Aorta (tissue), 5 donors: ENCODE results near the gene KIF20B. TPM values are rescaled to one million over a fixed set of nuclear protein-coding genes. Genes with fewer than 3 reads are reported as not detected.

Experiments used
- ATAC-seq: fragments of 200-7000 bp; cut with Tn5 transposase; one replicate; pipeline ENCODE4 v1.9.1; 2022; ENCODE audit warnings: moderate library complexity; ENCODE audit not compliant: low FRiP score
- DNase-seq, 2 donors: peaks; one replicate each; pipeline ENCODE4 v3.0.0-alpha.2; 2020
- H3K27ac ChIP-seq, 2 donors: one replicate each; pipeline ENCODE4 v1.5.1; 2013; ENCODE audit warnings: low read length in 2 of 2, mild to moderate bottlenecking in 2 of 2, moderate library complexity in 2 of 2, control low read depth in 1 of 2, inconsistent platforms in 1 of 2, low read depth in 1 of 2
- H3K27me3 ChIP-seq, 2 donors: one replicate each; pipeline ENCODE4 v1.6.1; 2013; ENCODE audit warnings: control low read depth in 1 of 2, low read length in 1 of 2, mild to moderate bottlenecking in 1 of 2, moderate library complexity in 1 of 2; ENCODE audit not compliant: insufficient read depth in 2 of 2, control insufficient read depth in 1 of 2
- H3K36me3 ChIP-seq, 2 donors: one replicate each; pipeline ENCODE4 v1.6.1; 2013; ENCODE audit warnings: control low read depth in 1 of 2, low read length in 1 of 2, mild to moderate bottlenecking in 1 of 2; ENCODE audit not compliant: insufficient read depth in 2 of 2, control insufficient read depth in 1 of 2
- H3K4me1 ChIP-seq, 2 donors: one replicate each; pipeline ENCODE4 v1.6.1; 2013; ENCODE audit warnings: low read length in 2 of 2, control low read depth in 1 of 2, mild to moderate bottlenecking in 1 of 2, moderate library complexity in 1 of 2; ENCODE audit not compliant: insufficient read depth in 2 of 2, control insufficient read depth in 1 of 2
- H3K4me3 ChIP-seq, 2 donors: one replicate each; pipeline ENCODE4 v1.5.1; 2013; ENCODE audit warnings: low read length in 2 of 2, control low read depth in 1 of 2, mild to moderate bottlenecking in 1 of 2
- H3K9me3 ChIP-seq: one replicate; pipeline ENCODE4 v1.6.1; 2013; ENCODE audit warnings: mild to moderate bottlenecking, low read length; ENCODE audit not compliant: control insufficient read depth
- WGBS, 2 donors: extraction: QIAGEN DNeasy Blood & Tissue Kit; methylation state at CpG; one replicate each; pipeline ENCODE4 v1.1.7; 2013; 5-methylcytosine and 5-hydroxymethylcytosine counted together
- intact Hi-C, 2 donors: fragments of 100-400 bp; cut with DNase I; formaldehyde crosslinking; loops; one replicate each; pipeline versions ENCODE4 v1.14.2 to v1.15.0; 2022
- polyA plus RNA-seq, 2 donors: library from polyadenylated mRNA; stranded (reverse); fragments of 200-250 nt; gene quantifications; one replicate each; pipeline ENCODE4 v1.2.3, GENCODE V29; 2013
- total RNA-seq, 2 donors: library from RNA; stranded (reverse); fragmentation: NEBNext Ultra II Directional; extraction: Animal tissue kit (Norgen Biotek cat#: 25700); gene quantifications; one replicate each; pipeline ENCODE4 v1.2.1, GENCODE V29; 2021
- donor health status: healthy with polysubstance abuse.
- donor health status: Bipolar disorder and iron deficiency.
- donor health status: DM: no; HTN: no; CAD: no.
- donor health status: DM: no; HTN: no; CAD: no.
- donor health status: DM: yes; HTN: yes; CAD: no.

The KIF20B gene
- total and polyA plus RNA-seq, 4 donors, result 0.72 to 6.2 (median 3.6) TPM

DNA sequence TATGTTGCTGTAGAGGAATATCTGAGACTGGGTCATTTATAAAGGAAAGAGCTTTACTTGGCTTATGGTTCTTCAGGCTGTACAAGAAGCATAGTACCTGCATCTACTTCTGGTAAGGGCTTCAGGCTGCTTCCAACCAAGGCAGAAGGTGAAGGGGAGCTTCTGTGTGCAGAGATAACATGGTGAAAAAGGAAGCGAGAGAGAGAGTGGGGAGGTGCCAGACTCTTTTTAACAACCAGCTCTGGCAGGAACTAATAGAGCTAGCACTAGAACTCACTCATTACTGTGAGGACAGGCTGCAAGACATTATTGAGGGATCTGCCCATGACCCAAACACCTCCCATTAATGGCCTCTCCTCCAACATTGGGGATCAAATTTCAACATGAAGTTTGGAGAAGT is 94.5 kb downstream of the KIF20B start:
- DNase-seq, result no peak
- peaks cover 0 to 3% of the 10 kb centered on the region in 2 donors for H3K4me1 ChIP-seq
- H3K27ac ChIP-seq, result no peak overlapping the region
- intact Hi-C loops, result loop anchor here (5.0 to 10.0 kb wide), 2 partner anchors 159 to 796 kb away; no protein-coding TSS in a partner anchor
- no peak overlapping the region for H3K4me3 ChIP-seq
- WGBS, 2 donors, result 88 to 95% methylated on average over 1 of the region's 1 CpG
- no peaks in the 10 kb centered on the region for H3K27me3 ChIP-seq
- ATAC-seq, result no peak
- no peaks in the 10 kb centered on the region for H3K36me3 ChIP-seq
- no peaks in the 10 kb centered on the region for H3K9me3 ChIP-seq

DNA sequence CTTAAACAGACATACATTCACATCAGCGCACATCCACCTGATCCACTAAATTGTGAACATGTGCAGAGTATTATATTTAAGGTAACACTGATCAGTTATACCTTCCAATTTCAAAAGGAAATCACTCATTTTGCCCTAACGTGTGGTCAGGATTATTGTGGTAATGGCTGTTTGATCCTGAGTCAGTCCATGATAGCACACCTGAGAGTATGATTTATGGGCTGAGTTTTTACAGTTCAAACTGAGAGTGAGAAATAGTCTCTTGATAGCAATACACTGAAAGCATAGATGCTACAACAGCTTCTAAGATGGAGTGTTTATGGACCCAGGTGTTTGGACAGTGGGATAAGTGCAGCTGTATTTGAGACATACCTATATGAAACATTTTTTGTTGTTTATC is 96.7 kb downstream of the KIF20B start:
- intact Hi-C loops, result loop anchor here (5.0 to 10.0 kb wide), 2 partner anchors 157 to 794 kb away; no protein-coding TSS in a partner anchor
- WGBS, 2 donors, result 63 to 96% methylated on average over 2 of the region's 2 CpGs

DNA sequence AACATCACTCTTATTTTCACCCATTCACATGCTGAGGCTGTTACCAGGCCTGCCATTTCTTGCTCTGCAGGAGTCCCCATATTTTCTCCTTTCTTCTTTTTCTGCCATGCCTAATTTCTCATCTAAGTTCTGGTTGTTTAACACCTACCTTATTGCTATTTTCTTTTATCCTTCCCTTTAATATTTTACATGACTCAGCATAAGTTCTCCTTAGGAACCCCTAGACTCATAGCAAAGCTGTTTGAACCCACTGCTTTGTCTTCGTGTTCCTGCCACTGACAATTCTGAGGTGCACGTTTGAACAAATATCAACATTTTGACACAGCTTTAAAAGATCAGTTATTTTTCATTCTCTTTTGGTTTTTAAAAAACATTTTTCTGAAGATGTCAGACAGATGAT is 98.2 kb downstream of the KIF20B start:
- Histone ChIP-seq H3K27ac (no peak overlapping the region), H3K27me3 (no peaks in the 10 kb centered on the region), H3K36me3 (no peaks in the 10 kb centered on the region), H3K4me3 (no peak overlapping the region), H3K9me3 (no peaks in the 10 kb centered on the region), H3K4me1 (peaks cover 0 to under 1% of the 10 kb centered on the region in 2 donors)
- DNase-seq (no peak), ATAC-seq (no peak)
- 80 to 84% methylated on average over 2 of the region's 2 CpGs for WGBS, 2 donors
- intact Hi-C loops, result loop anchor here (5.0 to 10.0 kb wide), 2 partner anchors 155 to 793 kb away; no protein-coding TSS in a partner anchor

More for the DNA sequence above, 96.7 kb downstream of the KIF20B start:
- peaks cover 0 to 3% of the 10 kb centered on the region in 2 donors for H3K4me1 ChIP-seq
- DNase-seq (no peak), ATAC-seq (no peak)
- no peaks in the 10 kb centered on the region for H3K9me3 ChIP-seq
- H3K36me3 ChIP-seq, result no peaks in the 10 kb centered on the region
- H3K27me3 ChIP-seq, result no peaks in the 10 kb centered on the region
- no peak overlapping the region for H3K27ac ChIP-seq
- no peak overlapping the region for H3K4me3 ChIP-seq

DNA sequence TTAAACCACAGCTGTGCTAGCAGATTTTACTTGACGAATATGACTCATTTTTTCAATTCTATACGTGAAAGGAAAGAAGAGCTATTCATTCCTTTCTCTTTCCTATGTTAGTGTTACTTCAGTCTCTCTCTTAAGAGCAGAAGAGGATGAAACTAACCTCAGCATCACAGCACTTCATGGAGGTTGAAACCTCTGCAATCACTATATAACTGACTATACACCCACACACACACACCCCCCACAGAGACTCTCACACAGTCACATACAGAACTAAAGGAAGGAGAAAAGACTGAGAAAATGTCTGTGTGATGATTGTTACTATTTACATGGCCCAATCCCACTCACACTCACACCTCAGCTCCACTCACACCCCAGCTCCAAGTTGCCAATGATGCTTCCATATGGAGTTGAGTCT is 104.2 kb downstream of the KIF20B start:
- H3K9me3 ChIP-seq, result no peaks in the 10 kb centered on the region
- no peak overlapping the region for H3K4me3 ChIP-seq
- WGBS, 2 donors, result 56 to 73% methylated on average over 2 of the region's 2 CpGs
- intact Hi-C loops, result no loop called here
- H3K4me1 ChIP-seq, result no peaks in the 10 kb centered on the region
- no peak overlapping the region for H3K27ac ChIP-seq
- no peaks in the 10 kb centered on the region for H3K36me3 ChIP-seq
- DNase-seq (no peak), ATAC-seq (no peak)
- no peaks in the 10 kb centered on the region for H3K27me3 ChIP-seq

DNA sequence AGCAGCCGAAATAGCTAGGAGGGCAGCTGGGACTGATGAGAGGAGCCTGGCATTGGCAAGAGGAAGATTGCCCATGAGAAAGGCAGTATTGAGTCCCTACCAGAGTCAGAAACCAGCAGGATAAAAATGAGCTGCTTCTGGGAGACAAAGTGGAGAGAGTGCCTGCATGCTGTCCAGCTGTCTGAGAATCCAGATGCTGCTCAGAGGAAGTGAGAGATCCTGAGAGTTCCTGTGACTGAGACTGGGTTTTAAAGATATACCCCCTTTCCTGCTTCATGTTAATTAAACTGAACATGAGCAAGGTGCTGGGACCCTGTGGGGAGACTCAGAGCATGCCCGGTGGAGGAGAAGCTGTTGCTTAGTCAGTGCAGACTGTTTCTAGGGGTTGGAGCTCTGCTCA is 107.5 kb downstream of the KIF20B start:
- Histone ChIP-seq H3K4me1 (no peaks in the 10 kb centered on the region), H3K36me3 (no peaks in the 10 kb centered on the region), H3K9me3 (no peaks in the 10 kb centered on the region), H3K27ac (no peak overlapping the region), H3K27me3 (no peaks in the 10 kb centered on the region), H3K4me3 (no peak overlapping the region)
- DNase-seq (no peak), ATAC-seq (no peak)
- intact Hi-C loops, result no loop called here
- 72 to 76% methylated on average over 2 of the region's 2 CpGs for WGBS, 2 donors

DNA sequence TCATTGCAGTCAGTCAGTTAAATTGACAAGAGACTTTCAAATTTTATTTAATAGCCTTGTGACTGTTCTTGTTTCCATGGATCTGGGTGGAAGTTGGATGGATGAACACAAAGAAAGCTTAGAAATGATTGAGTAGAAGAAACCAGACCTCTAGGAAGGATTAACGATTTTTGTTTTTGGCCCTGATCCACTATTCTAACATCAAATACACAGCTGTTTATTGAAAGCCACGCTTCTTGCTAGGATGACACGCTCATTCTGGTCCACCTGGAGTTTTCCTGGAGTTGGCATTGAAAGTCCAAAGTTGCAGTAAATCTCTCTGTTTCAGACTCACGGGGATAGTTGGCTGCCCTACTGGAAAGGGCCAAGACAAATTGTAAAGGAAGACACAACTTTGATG is 108.4 kb downstream of the KIF20B start:
- no peak overlapping the region for H3K4me3 ChIP-seq
- ATAC-seq (no peak), DNase-seq (no peak)
- H3K36me3 ChIP-seq, result no peaks in the 10 kb centered on the region
- H3K27me3 ChIP-seq, result peaks cover 0 to 2% of the 10 kb centered on the region in 2 donors
- no peak overlapping the region for H3K27ac ChIP-seq
- no peaks in the 10 kb centered on the region for H3K4me1 ChIP-seq
- H3K9me3 ChIP-seq, result no peaks in the 10 kb centered on the region
- WGBS, 2 donors, result 79 to 94% methylated on average over 4 of the region's 4 CpGs
- intact Hi-C loops, result no loop called here

DNA sequence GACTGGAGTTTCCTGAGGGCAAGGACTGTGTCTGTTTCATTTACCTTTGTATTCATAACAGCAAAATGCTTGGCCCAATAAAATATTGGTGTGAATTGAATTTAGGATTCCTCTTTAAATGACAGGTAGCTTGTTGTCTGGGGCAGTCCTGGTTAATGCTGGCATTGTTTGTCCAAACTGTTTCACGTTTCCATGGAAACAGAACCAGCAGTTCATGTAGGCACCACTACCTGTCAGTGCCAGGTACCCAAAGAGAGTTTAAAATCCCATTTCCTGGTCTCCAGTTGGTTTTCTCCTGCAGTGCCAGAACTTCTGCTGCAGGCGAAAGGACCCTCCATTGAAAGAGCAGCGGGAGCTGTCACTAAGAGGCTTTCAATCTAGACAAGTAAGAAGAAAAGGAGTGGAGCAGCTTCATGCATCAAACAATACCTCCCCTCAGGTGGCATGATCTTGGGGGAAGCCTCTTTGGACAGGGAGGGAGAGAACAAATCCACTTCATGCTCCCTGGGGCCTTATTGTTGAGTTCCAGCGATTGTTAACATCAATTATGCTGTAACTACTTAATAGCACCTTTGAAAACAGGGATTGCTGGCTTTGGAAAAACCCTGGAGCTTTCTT is 109.6 kb downstream of the KIF20B start:
- H3K36me3 ChIP-seq, result no peaks in the 10 kb centered on the region
- no peak overlapping the region for H3K4me3 ChIP-seq
- WGBS, 2 donors, result 84 to 86% methylated on average over 4 of the region's 4 CpGs
- DNase-seq, result no peak
- intact Hi-C loops, result no loop called here
- H3K9me3 ChIP-seq, result no peaks in the 10 kb centered on the region
- no peak for ATAC-seq
- H3K4me1 ChIP-seq, result no peaks in the 10 kb centered on the region
- H3K27me3 ChIP-seq, result peaks cover 0 to 2% of the 10 kb centered on the region in 2 donors
- H3K27ac ChIP-seq, result no peak overlapping the region

DNA sequence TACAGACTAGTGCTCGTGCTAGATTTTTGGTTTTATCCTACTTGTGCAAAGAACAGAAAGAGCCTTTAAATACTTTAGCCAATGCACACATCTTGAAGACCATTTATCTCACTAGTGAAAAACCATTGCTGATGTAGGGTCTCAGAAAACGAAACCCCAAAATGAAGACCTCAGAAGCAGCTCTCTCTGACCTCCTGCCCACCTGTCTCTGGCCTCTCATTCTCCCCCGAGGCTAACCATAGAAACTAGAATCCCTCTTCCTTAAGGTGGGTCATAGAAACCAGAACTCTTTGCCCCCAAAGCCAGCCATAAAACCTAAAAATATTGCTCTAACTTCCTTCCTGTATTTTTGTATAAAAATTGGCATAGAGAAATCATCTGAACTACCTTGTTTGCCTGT is 112.2 kb downstream of the KIF20B start:
- H3K27me3 ChIP-seq, result peaks cover 0 to 2% of the 10 kb centered on the region in 2 donors
- H3K9me3 ChIP-seq, result no peaks in the 10 kb centered on the region
- H3K4me3 ChIP-seq, result no peak overlapping the region
- H3K4me1 ChIP-seq, result no peaks in the 10 kb centered on the region
- 57 to 59% methylated on average over 3 of the region's 3 CpGs for WGBS, 2 donors
- H3K27ac ChIP-seq, result no peak overlapping the region
- intact Hi-C loops, result no loop called here
- no peak for DNase-seq
- H3K36me3 ChIP-seq, result no peaks in the 10 kb centered on the region
- ATAC-seq, result no peak

DNA sequence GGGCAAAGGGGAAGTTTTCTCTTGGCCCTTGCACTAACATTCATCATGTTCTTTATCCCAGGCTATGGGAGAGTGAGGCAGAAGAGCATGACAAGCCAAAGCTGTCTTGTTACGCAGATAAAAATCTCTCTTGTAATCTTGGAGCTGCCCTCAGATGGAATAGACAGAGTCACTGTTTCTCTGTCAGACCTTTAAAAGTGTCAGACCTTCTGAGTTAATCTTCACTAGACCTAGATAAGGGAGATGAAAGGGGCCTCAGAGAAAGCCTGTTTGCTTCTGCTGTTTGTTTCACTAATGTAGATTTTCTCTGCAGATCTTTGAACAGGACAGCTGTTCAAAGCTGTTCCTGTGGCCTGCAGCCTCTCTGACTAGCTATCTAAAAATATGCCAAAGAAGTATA is 112.9 kb downstream of the KIF20B start:
- no peaks in the 10 kb centered on the region for H3K4me1 ChIP-seq
- no peaks in the 10 kb centered on the region for H3K36me3 ChIP-seq
- no peak overlapping the region for H3K4me3 ChIP-seq
- no peak for ATAC-seq
- H3K9me3 ChIP-seq, result no peaks in the 10 kb centered on the region
- WGBS, 2 donors, result 91 to 96% methylated on average over 1 of the region's 1 CpG
- H3K27ac ChIP-seq, result no peak overlapping the region
- intact Hi-C loops, result no loop called here
- DNase-seq, result no peak
- peaks cover 0 to 2% of the 10 kb centered on the region in 2 donors for H3K27me3 ChIP-seq
